ENCODE results near the gene PABPC3.
A peak's percentile ranks its signal among the peaks of the same experiment; 100 is the strongest.

The PABPC3 gene

DNA sequence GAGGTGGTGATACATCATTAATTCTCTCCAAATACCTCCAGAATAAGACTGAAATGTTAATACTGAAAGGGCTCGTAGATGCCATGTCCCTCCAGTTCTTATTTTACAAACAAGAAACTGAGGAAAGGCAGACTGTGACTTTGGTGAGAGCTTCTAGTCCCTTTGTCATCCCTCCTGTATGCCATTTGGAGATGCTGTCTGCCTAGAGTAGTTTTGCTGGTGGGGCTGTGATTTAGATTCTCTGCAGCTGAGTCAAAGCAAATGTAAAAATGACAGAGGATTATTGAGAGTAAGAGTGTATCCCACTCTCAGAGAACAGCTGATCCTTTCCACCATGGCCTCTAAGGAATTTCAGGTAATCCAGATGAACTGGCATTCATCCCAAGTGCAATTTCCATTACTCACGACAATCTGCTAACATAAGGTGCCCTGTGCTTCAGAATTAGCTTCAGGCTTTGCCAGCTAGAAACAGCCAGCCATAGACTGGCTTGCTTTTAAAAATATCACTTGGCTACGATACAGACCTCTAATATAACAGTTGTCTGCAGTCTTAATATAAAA lies 16.8 kb downstream of the PABPC3 start:
- no peak for DNase-seq

DNA sequence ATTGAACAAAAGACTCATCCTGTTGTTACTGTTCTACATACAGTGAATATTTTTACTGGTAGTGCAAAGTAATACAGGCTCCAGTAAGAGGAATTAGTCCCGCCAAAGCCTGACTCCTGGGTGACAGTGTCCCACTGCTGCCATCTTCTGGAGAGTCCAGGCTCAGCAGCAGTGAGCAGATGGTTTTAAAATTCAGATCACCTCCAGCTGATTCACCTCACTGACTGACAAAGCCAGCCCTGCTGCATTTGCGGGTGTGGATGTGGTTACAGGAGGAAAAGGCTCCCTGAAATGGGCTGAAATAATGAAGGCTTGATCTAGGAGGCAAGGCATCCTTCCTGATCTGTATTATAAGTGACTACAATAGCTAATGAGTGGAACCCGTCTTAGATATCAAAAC lies 18.3 kb downstream of the PABPC3 start:
- DNase-seq, result peak; percentile 67

DNA sequence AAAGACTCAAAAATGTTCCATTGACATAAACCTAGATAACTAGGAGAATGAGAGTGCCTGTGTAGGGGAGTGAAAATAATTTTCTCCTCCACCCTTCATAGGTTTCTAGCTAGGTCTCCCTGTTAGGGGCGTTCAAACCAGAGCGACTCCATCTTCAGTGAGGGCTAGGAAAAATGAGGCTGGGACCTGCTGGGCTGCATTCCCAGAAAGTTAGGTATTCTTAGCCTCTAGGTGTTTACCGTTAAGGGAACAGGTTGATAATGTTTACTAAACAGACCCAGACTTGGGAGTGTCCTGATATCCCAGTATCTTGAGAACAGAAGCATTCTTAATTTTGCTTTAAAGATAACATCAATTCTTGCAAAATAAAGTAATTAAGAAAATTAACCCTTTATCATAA lies 20.1 kb downstream of the PABPC3 start:
- DNase-seq, result no peak

DNA sequence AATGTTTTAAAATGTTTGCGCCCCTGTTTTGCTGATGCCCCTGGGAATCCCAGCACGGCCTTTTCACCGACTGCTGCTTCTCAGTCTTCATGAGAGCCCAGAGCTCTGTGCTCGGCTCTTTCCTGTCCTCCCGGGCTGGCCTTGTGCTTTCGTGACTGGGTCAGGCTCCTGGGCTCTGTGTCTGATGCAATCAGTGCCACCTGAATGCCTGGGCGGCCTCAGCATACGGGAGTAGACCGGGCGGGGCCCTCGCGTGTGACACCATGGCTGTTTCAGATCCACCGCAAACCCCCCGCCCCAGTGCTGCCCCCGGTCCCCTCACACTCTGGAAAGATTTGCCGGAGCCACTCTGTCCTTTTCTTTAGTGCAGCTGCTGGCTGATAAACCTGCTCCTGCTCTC lies 21.4 kb downstream of the PABPC3 start:
- DNase-seq, result no peak

DNA sequence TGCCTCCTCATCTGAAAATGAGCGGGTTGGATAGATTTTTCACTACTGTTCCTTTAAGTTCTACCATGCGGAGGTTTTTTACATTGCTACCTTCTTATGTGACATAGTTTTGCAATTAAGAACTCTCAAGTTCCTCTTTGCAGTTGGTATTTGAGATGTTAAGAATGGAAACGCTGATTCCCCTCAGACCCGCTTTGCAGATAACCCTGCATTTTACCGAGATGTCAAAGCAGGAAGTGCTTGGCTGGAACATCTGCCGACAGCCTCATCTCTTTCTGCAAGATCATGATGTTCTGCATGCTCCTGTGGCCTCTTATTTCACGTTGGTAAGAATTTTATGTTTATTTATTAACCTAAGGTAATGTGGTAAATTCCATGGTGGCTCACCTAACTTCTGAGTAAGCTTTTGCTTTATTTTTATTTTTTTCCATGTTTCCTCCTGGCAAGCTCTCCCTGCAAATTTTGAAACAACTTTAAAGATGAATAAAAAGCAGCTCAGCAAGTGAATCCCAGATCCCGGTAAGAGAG lies 22.5 kb downstream of the PABPC3 start:
- DNase-seq, result no peak

DNA sequence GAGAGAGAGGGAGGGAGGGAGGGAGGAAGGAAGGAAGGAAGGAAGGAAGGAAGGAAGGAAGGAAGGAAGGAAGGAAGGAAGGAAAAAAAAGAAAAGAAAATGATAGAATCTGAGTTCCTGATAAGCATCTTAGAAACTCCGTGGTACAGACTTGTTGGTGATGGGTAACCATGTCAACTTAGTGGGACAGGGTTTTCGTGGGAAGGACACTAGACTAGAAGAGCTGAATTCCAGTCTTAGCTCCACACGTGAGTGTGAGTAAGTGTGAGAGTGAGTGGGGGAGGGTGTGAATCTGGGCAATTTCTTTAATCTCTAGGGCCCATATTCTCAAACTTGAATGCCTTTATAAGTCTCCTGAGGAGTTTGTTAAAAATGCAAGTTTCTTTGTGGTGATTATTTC lies 35.0 kb downstream of the PABPC3 start:
- no peak for DNase-seq

DNA sequence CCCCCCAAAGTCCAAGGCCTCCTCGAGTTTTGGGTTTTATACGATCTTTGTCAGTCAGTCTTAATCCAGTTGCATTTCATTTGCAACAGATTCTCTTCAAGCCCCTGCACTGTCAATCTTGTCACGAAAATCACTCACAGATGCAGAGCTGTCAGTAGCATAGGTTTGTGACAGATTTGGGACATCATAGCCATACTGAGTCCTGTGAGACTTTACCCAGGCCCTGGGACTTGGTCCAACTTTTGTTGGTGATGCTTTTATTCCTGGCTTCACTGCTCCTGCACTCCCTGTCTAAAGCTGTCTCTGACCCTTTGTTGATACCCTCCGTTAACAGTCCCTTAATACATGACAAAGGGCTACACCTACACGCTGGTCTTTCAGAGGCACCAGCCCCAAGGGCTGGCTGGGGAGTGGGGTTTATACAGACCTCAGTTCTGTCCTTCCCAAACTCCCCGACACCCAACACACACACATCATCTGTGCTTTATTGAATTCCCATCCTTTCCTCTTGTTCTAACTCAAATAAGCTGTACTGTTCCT lies 36.0 kb downstream of the PABPC3 start:
- DNase-seq, result no peak

DNA sequence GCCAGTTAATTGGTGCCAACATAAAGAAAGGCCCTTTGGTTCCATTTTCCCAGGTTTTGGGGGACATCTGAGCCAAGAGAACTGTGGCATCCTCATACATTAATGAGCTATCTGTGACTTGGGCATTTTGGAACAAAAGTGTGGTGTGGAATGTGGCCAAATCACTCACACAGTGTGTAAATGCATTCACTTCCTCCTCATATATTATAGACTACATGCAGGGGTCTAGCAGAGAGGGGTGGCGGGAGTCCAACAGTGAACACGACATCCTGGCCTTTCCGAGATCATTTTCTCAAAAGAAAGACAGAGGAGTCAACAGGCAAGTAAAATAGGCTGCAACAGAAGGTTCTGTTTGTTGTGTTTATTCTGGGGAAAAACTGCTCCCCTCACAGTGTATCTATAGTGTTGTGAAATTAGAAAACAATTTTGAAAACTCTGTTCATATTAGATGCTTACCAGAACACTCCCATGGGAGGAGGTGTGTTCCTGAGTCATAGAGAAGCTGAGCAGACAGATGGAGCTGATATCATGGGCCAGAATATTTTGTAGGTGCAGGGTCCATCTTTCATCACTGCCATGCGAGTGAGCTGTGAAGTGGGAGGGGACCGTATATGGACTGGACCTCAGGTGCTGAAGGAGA lies 36.9 kb downstream of the PABPC3 start:
- no peak for DNase-seq

DNA sequence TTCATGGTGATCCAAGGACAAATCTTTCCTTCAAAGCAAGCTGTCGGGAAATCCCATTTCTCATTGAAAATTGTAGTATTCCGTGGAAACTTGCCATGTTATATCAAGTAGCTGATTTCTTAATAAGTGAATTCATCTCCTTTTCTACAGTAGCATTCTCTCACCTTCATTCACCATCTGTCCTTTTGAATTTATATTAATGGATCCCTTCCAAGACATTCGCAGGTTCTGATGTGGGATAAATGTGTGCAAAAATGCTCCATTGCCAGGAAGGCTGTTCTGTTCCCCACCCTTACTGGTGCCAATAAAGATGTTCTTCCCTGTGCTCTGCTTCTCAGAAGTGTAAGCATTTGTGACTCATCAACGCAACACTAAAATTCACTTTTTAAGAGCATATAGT lies 40.0 kb downstream of the PABPC3 start:
- DNase-seq, result no peak

DNA sequence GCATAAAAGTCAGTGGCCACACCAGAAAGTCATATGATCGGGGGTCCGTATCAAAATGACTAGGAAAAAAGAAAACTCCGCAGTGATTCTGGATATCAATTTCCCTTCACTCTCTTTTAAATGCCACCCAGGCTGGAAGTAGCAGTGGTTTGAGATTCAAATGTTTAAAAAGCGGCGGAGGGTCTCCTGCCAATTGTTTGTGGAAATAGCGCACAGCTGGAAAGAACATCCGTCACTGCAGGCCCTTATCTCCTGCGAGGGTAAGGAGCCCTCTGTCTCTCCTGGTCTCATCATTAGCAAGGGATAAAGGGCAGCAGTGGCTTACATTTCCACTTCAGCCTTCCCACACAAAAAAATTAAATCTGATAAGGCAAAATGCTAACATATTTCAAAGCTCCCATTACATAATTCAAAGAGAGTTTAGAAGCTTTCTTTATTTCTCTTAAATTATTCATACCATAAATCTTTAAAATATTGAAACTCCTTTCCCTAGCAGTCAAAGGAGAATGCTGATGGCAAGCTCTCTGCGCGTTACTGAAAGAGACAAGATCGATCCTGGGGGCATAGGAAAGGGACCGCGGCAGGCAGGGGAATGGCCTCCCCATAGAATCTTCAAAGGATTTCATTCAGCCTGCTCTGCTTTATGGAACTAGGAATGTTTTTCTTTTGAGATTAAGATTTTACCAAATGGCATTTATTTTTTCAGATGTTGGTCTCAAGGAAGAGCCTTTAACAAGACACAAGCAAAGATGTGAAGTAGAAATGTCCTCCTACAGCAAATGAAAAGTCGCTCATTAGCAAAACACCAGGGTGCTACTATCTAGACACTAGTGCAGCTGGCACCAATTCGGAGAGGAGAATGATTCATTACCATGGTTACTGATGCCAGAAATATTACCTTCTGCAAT lies 41.2 kb downstream of the PABPC3 start:
- DNase-seq, result no peak

DNA sequence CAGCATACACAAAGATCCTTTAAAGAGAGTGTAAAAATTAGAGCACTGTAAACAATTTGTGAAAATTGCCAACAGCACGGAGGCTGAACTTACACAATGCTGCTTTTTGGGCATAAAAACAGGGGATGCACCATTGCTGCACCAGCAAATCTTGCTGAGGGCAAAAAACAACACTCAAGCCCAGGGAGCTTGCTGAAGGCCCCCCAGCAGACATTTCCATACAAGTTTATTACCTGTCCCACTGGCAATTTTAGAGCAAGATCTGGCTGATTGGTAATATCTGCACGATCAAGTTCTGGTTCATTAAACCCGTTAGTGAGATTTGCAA lies 41.8 kb downstream of the PABPC3 start:
- no peak for DNase-seq

DNA sequence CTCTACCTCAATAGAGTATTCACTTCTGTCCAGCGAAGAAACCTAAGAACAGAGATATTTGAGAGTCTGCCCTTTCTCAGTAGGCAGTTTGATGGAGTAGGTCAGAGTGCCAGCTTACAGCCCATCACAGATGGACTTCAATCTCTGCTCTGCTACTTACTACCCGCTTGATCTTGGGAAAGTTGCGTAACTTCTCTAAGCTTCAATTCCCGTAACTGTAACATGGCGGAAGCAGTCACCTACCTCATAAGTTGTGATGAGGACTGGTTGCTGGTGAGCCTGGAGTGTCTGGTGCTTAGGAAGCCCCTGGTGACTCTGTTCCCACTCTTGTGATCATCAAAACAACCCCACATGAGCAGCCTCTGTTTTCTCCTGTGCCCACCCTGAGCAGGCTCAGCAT lies 45.1 kb downstream of the PABPC3 start:
- DNase-seq, result no peak

DNA sequence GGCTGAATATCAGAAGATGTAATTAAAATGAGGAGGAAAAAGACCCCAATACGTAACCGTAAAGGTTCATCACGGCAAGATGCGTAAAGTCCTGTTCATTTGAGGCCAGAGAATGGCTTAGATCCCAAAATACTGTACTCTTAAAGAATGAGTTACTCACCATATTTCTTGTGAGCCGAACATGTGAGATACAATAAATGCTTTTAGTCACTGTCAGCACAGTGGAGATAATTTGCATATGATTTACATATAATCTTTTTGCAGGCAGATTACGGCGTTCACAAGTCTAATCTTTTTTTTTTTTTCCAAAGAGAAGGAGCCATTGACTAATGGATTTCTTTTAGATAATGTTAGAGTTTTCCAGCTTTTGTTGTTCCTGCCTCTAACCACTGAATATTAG lies 47.8 kb downstream of the PABPC3 start:
- DNase-seq, result no peak

DNA sequence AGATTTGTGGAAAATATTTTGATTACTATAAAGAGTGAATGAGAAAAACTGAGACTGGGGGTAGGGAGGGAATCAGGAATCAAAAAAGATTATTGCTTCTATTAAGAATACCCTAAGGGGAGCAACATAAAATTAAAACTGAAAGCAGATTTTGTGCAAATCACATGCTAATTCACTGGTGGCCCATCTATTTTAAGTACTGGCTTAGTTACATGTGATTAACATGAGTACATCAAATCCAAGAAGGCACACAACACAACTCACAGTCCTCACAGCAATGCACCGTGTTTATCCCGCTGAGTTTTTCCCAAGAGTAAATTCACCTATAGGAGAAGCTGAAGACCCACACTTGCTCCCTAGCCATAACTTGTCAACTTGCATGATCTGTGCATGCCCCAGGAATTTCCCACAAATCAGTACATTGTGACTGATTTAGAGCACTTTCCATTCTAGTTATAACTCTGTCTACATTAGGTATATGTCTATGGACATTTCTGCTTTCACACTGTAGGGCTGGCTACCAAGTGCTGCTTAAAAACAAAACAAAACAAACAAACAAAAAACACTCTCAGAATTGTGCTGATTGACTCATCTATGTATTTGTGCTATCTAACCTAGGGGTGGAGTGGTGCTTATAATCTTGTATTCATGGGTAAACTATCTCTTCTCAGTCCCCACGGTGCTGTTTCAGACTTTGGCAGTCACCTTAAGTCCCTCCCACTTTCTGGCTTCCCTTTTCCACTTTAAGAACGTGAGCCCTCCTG lies 51.9 kb downstream of the PABPC3 start:
- no peak for DNase-seq

DNA sequence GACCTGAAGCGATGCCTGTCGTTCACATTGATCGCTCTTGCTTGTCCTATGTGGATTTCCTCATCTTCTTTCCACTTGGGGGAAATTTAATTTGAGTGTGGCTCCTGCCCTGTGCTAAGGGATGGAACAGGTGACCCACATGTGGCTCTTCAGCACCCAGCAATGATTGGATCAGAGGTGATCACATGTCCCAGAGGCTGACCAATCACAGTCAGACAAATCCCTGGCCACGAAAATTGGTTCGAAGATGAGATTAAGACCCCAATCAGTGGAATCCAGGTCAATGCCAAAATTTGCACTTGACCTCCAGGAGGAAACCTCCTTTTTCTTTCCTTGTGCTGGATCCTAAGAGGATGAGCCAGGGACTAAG lies 52.5 kb downstream of the PABPC3 start:
- no peak for DNase-seq
